Measurements from ENCODE around the gene SNX13. TPM values are rescaled to one million over a fixed set of nuclear protein-coding genes. Genes with fewer than 3 reads are reported as not detected.

Gene SNX13
- total and polyA plus RNA-seq, 2 donors (not counting 1 experiment from before 2014, with no cell fraction given) = 6.5 to 58.1 TPM

GRCh38 chr7:17939211-17939605 is 1.1 kb downstream of the SNX13 start:
- CTCF ChIA-PET = no interaction called here

DNA sequence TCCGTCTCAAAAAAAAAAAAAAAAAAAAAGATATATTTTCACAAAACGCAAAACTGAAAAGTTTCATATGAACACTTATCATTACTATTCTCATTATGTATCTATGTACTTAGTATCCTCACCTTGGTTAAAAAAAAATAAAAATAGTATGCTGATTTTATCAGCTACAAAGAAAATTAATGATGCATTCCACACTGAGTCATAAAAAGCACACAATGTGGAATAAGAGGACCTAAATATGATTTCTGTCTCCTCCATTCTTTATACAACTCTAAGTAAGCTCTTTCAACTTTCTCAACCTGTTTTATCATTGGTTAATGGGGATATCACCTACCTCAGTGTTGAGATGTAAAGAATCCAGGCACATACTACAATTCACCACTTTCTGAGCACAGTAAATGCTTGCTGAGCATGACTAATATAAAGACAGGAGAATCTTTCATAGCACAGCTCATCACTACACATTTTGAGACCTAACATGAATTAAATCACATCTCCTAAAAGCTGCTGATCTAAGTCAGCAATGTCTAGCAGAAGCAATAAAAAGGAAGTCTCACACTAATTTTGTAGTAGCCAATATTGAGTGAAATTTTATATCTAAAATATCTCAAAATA is 2.7 kb downstream of the SNX13 start:
- Histone ChIP-seq H4K20me1 (ENCODE audit: control insufficient read depth, insufficient read depth, low read length, poor library complexity, severe bottlenecking) (peaks cover 19% of the 10 kb centered on the region), H3K9me3 (ENCODE audit: control extremely low read depth in 1 of 3, control insufficient read depth in 2 of 3, insufficient read depth in 1 of 3, low read length in 2 of 3) (no peaks in the 10 kb centered on the region), H3K27me3 (replicated peaks in 1 of 4; ENCODE audit: control extremely low read depth in 1 of 4, control insufficient read depth in 3 of 4, insufficient read depth in 4 of 4, low read length in 3 of 4) (no peaks in the 10 kb centered on the region), H2AFZ (ENCODE audit: insufficient read depth, low read depth, low read length, poor library complexity, severe bottlenecking) (peak overlapping the region; percentile 92), H3K4me2 (replicated peaks; ENCODE audit: low read depth, low read length, poor library complexity, severe bottlenecking) (peak overlapping the region; percentile 81), H3K36me3 (replicated peaks in 1 of 2; ENCODE audit: control extremely low read depth in 1 of 2, control insufficient read depth in 1 of 2, extremely low read depth in 1 of 2, insufficient read depth in 2 of 2, low read length in 1 of 2) (no peaks in the 10 kb centered on the region), H3K27ac (ENCODE audit: low read length in 2 of 2) (peak overlapping the region in 1 of 2 donors; percentile 97), H3K4me3 (ENCODE audit: control extremely low read depth in 1 of 5, extremely low read depth in 1 of 5, insufficient read depth in 1 of 5, low read depth in 2 of 5, low read length in 4 of 5) (no peak overlapping the region), H3K4me1 (ENCODE audit: control insufficient read depth in 2 of 2, insufficient read depth in 2 of 2, low read length in 2 of 2) (peaks cover 31 to 43% of the 10 kb centered on the region in 2 donors), H3K79me2 (ENCODE audit: control insufficient read depth, insufficient read depth, low read length) (peaks cover 71% of the 10 kb centered on the region), H3K9ac (ENCODE audit: low read length) (peak overlapping the region; percentile 1)
- ATAC-seq (ENCODE audit: low read depth) (no peak), DNase-seq (no peak)
- TF ChIP-seq EZH2 (IDR thresholded peaks at IDR 0.05; ENCODE audit: borderline replicate concordance, insufficient read depth, low read depth, low read length, poor library complexity, severe bottlenecking) = no peak
- TF ChIP-seq, protein P1, sequence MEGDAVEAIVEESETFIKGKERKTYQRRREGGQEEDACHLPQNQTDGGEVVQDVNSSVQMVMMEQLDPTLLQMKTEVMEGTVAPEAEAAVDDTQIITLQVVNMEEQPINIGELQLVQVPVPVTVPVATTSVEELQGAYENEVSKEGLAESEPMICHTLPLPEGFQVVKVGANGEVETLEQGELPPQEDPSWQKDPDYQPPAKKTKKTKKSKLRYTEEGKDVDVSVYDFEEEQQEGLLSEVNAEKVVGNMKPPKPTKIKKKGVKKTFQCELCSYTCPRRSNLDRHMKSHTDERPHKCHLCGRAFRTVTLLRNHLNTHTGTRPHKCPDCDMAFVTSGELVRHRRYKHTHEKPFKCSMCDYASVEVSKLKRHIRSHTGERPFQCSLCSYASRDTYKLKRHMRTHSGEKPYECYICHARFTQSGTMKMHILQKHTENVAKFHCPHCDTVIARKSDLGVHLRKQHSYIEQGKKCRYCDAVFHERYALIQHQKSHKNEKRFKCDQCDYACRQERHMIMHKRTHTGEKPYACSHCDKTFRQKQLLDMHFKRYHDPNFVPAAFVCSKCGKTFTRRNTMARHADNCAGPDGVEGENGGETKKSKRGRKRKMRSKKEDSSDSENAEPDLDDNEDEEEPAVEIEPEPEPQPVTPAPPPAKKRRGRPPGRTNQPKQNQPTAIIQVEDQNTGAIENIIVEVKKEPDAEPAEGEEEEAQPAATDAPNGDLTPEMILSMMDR (IDR thresholded peaks at IDR 0.05) = no peak
- intact Hi-C loops (cut with micrococcal nuclease) = loop anchor here (5.0 kb wide), 3 partner anchors 570 to 1515 kb away; partner anchors contain the start of gene CRPPA
- POLR2A ChIA-PET = interaction anchor here (0.7 kb wide), 1 partner anchor 571 kb away, joined by 4 read pairs; no protein-coding TSS in a partner anchor
- peak overlapping the region; percentile 62 for H3K27ac Mint-ChIP-seq
- H3K9me3 Mint-ChIP-seq (ENCODE audit: insufficient read depth) = no peaks in the 10 kb centered on the region
- CTCF ChIA-PET = interaction anchor here (0.8 kb wide), 1 partner anchor 415 kb away, joined by 3 read pairs; no protein-coding TSS in a partner anchor
- WGBS (ENCODE audit: insufficient coverage) = no CpG with 5 or more reads among the region's 2 CpGs
- H3K4me3 Mint-ChIP-seq = peak overlapping the region; percentile 46
- H3K4me1 Mint-ChIP-seq = peaks cover 63% of the 10 kb centered on the region
- no peaks in the 10 kb centered on the region for H3K27me3 Mint-ChIP-seq

More at GRCh38 chr7:17939211-17939605, 1.1 kb downstream of the SNX13 start:
- peak overlapping the region; percentile 97 for H3K27ac ChIP-seq (ENCODE audit: low read length in 2 of 2)
- peak overlapping the region; percentile 92 for H2AFZ ChIP-seq (ENCODE audit: insufficient read depth, low read depth, low read length, poor library complexity, severe bottlenecking)
- peak overlapping the region; percentile 81 to 96 (median 95) for H3K4me3 ChIP-seq (ENCODE audit: control extremely low read depth in 1 of 5, extremely low read depth in 1 of 5, insufficient read depth in 1 of 5, low read depth in 2 of 5, low read length in 4 of 5)
- peak overlapping the region; percentile 86 for H3K9ac ChIP-seq (ENCODE audit: low read length)
- WGBS (ENCODE audit: insufficient coverage) = 0% methylated on average over 2 of the region's 6 CpGs
- peak overlapping the region; percentile 81 for H3K4me2 ChIP-seq (replicated peaks; ENCODE audit: low read depth, low read length, poor library complexity, severe bottlenecking)
- peak overlapping the region; percentile 98 for H3K4me3 Mint-ChIP-seq
- H3K27me3 Mint-ChIP-seq = no peaks in the 10 kb centered on the region
- H4K20me1 ChIP-seq (ENCODE audit: control insufficient read depth, insufficient read depth, low read length, poor library complexity, severe bottlenecking) = peaks cover 5% of the 10 kb centered on the region
- DNase-seq (no peak), ATAC-seq (ENCODE audit: low read depth) (peak; percentile 1)
- H3K79me2 ChIP-seq (ENCODE audit: control insufficient read depth, insufficient read depth, low read length) = peaks cover 55% of the 10 kb centered on the region
- peaks cover 22 to 33% of the 10 kb centered on the region in 2 donors for H3K4me1 ChIP-seq (ENCODE audit: control insufficient read depth in 2 of 2, insufficient read depth in 2 of 2, low read length in 2 of 2)
- intact Hi-C loops (cut with micrococcal nuclease) = loop anchor here (5.0 kb wide), 3 partner anchors 568 to 1517 kb away; partner anchors contain the start of gene CRPPA
- peaks cover 48% of the 10 kb centered on the region for H3K4me1 Mint-ChIP-seq
- H3K9me3 ChIP-seq (ENCODE audit: control extremely low read depth in 1 of 3, control insufficient read depth in 2 of 3, insufficient read depth in 1 of 3, low read length in 2 of 3) = no peaks in the 10 kb centered on the region
- H3K9me3 Mint-ChIP-seq (ENCODE audit: insufficient read depth) = no peaks in the 10 kb centered on the region
- no peaks in the 10 kb centered on the region for H3K27me3 ChIP-seq (replicated peaks in 1 of 4; ENCODE audit: control extremely low read depth in 1 of 4, control insufficient read depth in 3 of 4, insufficient read depth in 4 of 4, low read length in 3 of 4)
- no peaks in the 10 kb centered on the region for H3K36me3 ChIP-seq (replicated peaks in 1 of 2; ENCODE audit: control extremely low read depth in 1 of 2, control insufficient read depth in 1 of 2, extremely low read depth in 1 of 2, insufficient read depth in 2 of 2, low read length in 1 of 2)
- TF ChIP-seq, protein P1 (IDR thresholded peaks at IDR 0.05) = no peak
- TF ChIP-seq EZH2 (IDR thresholded peaks at IDR 0.05; ENCODE audit: borderline replicate concordance, insufficient read depth, low read depth, low read length, poor library complexity, severe bottlenecking) = no peak
- peak overlapping the region; percentile 99 for H3K27ac Mint-ChIP-seq
- POLR2A ChIA-PET = no interaction called here
